PC-3 (cell line): ENCODE measurements around the gene METTL27. TPM values are rescaled to one million over a fixed set of nuclear protein-coding genes. Genes with fewer than 3 reads are reported as not detected.
"Not testable (repeated sequence)": the region's sequence is repeated elsewhere in the genome, so short reads cannot be mapped to it uniquely, and the experiment has no call there.

Source experiments
- ATAC-seq: fragments of 200-7000 bp; cut with Tn5 transposase; 2 replicates; pipeline ENCODE4 v1.9.1; 2020; ENCODE audit warnings: mild to moderate bottlenecking, moderate library complexity
- BruUV-seq: library from RNA; stranded (reverse); fragments of 400-500 nt; replicated peaks from 2 replicates; lab custom pipeline; 2021; lab: Mats Ljungman, UMichigan
- CTCF ChIA-PET: fragments of 300-600 bp; sonication (Branson Sonifier 250); formaldehyde crosslinking; loops from one replicate; lab custom pipeline; 2022; ENCODE audit warnings: antibody characterized with exemption; lab: Charles Lee
- POLR2A ChIA-PET: fragments of 300-600 bp; sonication (Branson Sonifier 250); formaldehyde crosslinking; loops from one replicate; lab custom pipeline; 2022; ENCODE audit warnings: antibody characterized with exemption; ENCODE audit not compliant: unreplicated experiment; lab: Charles Lee
- DNase-seq: peaks from one replicate; pipeline ENCODE4 v3.0.0-alpha.2; 2015
- H2AFZ ChIP-seq: fragments of 300-600 bp; sonication (generic); 2 replicates; pipeline ENCODE4 v1.6.0; 2016; ENCODE audit warnings: antibody characterized with exemption, low read length
- H3F3A ChIP-seq: fragments of 300-600 bp; sonication (generic); one replicate; pipeline ENCODE4 v1.6.0; 2017; ENCODE audit warnings: antibody characterized with exemption, low read length, control low read depth, mild to moderate bottlenecking; ENCODE audit not compliant: unreplicated experiment
- H3K27ac ChIP-seq: fragments of 300-600 bp; sonication (generic); 2 replicates; pipeline ENCODE4 v1.5.1; 2016; ENCODE audit warnings: mild to moderate bottlenecking, low read length
- H3K27me3 ChIP-seq: fragments of 300-600 bp; sonication (generic); 2 replicates; pipeline ENCODE4 v1.6.1; 2016; ENCODE audit warnings: low read length, mixed read lengths
- H3K36me3 ChIP-seq: fragments of 300-600 bp; sonication (generic); 2 replicates; pipeline ENCODE4 v1.6.1; 2016; ENCODE audit warnings: low read depth, mixed run types, low read length, mixed read lengths
- H3K4me1 ChIP-seq: fragments of 300-600 bp; sonication (generic); 2 replicates; pipeline ENCODE4 v1.5.1; 2016; ENCODE audit warnings: low read length; ENCODE audit not compliant: insufficient read depth
- H3K4me2 ChIP-seq: fragments of 300-600 bp; sonication (generic); 2 replicates; pipeline ENCODE4 v1.6.0; 2016; ENCODE audit warnings: low read length
- H3K4me3 ChIP-seq: fragments of 300-600 bp; sonication (generic); 2 replicates; pipeline ENCODE4 v1.5.1; 2016; ENCODE audit warnings: mild to moderate bottlenecking, low read length, mixed read lengths
- H3K79me2 ChIP-seq: fragments of 300-600 bp; sonication (generic); 2 replicates; pipeline ENCODE4 v1.6.1; 2017; ENCODE audit warnings: low read length, mixed read lengths
- H3K9ac ChIP-seq: fragments of 300-600 bp; sonication (generic); 2 replicates; pipeline ENCODE4 v1.6.0; 2016; ENCODE audit warnings: mild to moderate bottlenecking, low read length
- H3K9me2 ChIP-seq: fragments of 300-600 bp; sonication (generic); replicated peaks from 2 replicates; pipeline ENCODE4 v1.6.1; 2016; ENCODE audit warnings: mixed run types, low read length, mixed read lengths
- H3K9me3 ChIP-seq: fragments of 300-600 bp; sonication (generic); 2 replicates; pipeline ENCODE4 v1.6.1; 2016; ENCODE audit warnings: low read length, mixed read lengths
- H4K20me1 ChIP-seq: fragments of 300-600 bp; sonication (generic); 2 replicates; pipeline ENCODE4 v1.6.1; 2016; ENCODE audit warnings: low read length, mixed read lengths
- CTCF ChIP-seq: fragments of 300-600 bp; sonication (generic); conservative IDR thresholded peaks from 2 replicates; pipeline ENCODE4 v1.5.1; 2017; ENCODE audit warnings: antibody characterized with exemption, low read depth, mild to moderate bottlenecking, low read length
- EZH2 ChIP-seq: fragments of 300-600 bp; sonication (generic); IDR thresholded peaks from one replicate; pipeline ENCODE4 v1.6.1; 2017; ENCODE audit warnings: antibody characterized with exemption, mild to moderate bottlenecking, low read length; ENCODE audit not compliant: unreplicated experiment
- EZH2phosphoT487 ChIP-seq: fragments of 300-600 bp; sonication (generic); IDR thresholded peaks from 2 replicates; pipeline ENCODE4 v1.6.1; 2018; ENCODE audit warnings: mild to moderate bottlenecking, antibody characterized with exemption, low read length, borderline replicate concordance
- intact Hi-C: fragments of 100-400 bp; cut with micrococcal nuclease; formaldehyde crosslinking; loops from 2 replicates; pipeline ENCODE4 v1.9.0; 2023
- total RNA-seq: library from RNA; depleted of rRNA; stranded (reverse); fragments of >200 nt; gene quantifications from 2 replicates; pipeline ENCODE4 v1.2.3, GENCODE V29; 2014

The METTL27 gene
- total RNA-seq, 1 experiment from 2014 or later, result 3.3 TPM

GRCh38 chr7:73885975-73886798, 43.9 kb upstream of the METTL27 start:
- no TSS peak for BruUV-seq
- DNase-seq, result no peak
- ChIA-PET POLR2A (no interaction called here), CTCF (no interaction called here)
- Histone ChIP-seq H3K27ac (no peak overlapping the region), H3K4me3 (no peak overlapping the region), H2AFZ (no peak overlapping the region), H3K79me2 (no peaks in the 10 kb centered on the region), H4K20me1 (no peaks in the 10 kb centered on the region), H3K9ac (no peak overlapping the region), H3K4me2 (no peak overlapping the region), H3F3A (no peaks in the 10 kb centered on the region), H3K4me1 (no peaks in the 10 kb centered on the region), H3K36me3 (no peaks in the 10 kb centered on the region), H3K9me3 (no peaks in the 10 kb centered on the region), H3K27me3 (no peaks in the 10 kb centered on the region), H3K9me2 (no peaks in the 10 kb centered on the region)
- TF ChIP-seq EZH2, result no peak
- intact Hi-C loops, result no loop called here
- ATAC-seq, result no peak

- Histone ChIP-seq H3K4me1 (no peaks in the 10 kb centered on the region), H3K4me3 (no peak overlapping the region), H3K27me3 (no peaks in the 10 kb centered on the region), H3K36me3 (no peaks in the 10 kb centered on the region), H4K20me1 (no peaks in the 10 kb centered on the region), H3K9ac (no peak overlapping the region), H3F3A (no peaks in the 10 kb centered on the region), H3K27ac (no peak overlapping the region), H3K4me2 (no peak overlapping the region), H3K79me2 (no peaks in the 10 kb centered on the region), H3K9me3 (no peaks in the 10 kb centered on the region), H2AFZ (no peak overlapping the region), H3K9me2 (no peaks in the 10 kb centered on the region)
- BruUV-seq, result no TSS peak
- POLR2A ChIA-PET, result interaction anchor here (0.7 kb wide), 1 partner anchor 152 kb away, joined by 14 read pairs; no protein-coding TSS in a partner anchor
- no peak for TF ChIP-seq CTCF
- TF ChIP-seq EZH2phosphoT487, result no peak
- TF ChIP-seq EZH2, result no peak
- intact Hi-C loops, result no loop called here
- DNase-seq, result no peak
- no peak for ATAC-seq
- CTCF ChIA-PET, result no interaction called here
Observed at GRCh38 chr7:73885433-73885974, 43.2 kb upstream of the METTL27 start.

GRCh38 chr7:73884867-73885422, 42.6 kb upstream of the METTL27 start:
- H3K27ac ChIP-seq, CTCF ChIA-PET, H3K27me3 ChIP-seq, H3K79me2 ChIP-seq, H3K9me3 ChIP-seq, H3K4me2 ChIP-seq, H4K20me1 ChIP-seq, intact Hi-C loops, H3K9me2 ChIP-seq, H3K4me1 ChIP-seq, ATAC-seq, DNase-seq, H3K9ac ChIP-seq, H3F3A ChIP-seq, H3K4me3 ChIP-seq, H2AFZ ChIP-seq, H3K36me3 ChIP-seq, BruUV-seq: not testable (repeated sequence)
- POLR2A ChIA-PET, result interaction anchor here (0.7 kb wide), 1 partner anchor 153 kb away, joined by 14 read pairs; no protein-coding TSS in a partner anchor
